Activated CD4-positive, alpha-beta T cell treated with anti-CD3 and anti-CD28 coated beads for 36 hours (primary cell): ENCODE results near the gene ALMS1. TPM values are rescaled to one million over a fixed set of nuclear protein-coding genes. Genes with fewer than 3 reads are reported as not detected.
"Not testable (repeated sequence)": the region's sequence is repeated elsewhere in the genome, so short reads cannot be mapped to it uniquely, and the experiment has no call there.

Experiments used
- ATAC-seq: fragments of 200-7000 bp; cut with Tn5 transposase; one replicate; pipeline ENCODE4 v1.10.0; 2021; ENCODE audit warnings: mild to moderate bottlenecking, moderate library complexity
- CTCF ChIA-PET: fragments of 350-600 bp; sonication (Branson Sonifier 250); formaldehyde crosslinking; loops from one replicate; lab custom pipeline; 2021; ENCODE audit warnings: antibody characterized with exemption; lab: Charles Lee
- POLR2A ChIA-PET: fragments of 350-600 bp; sonication (Branson Sonifier 250); formaldehyde crosslinking; loops from one replicate; lab custom pipeline; 2021; ENCODE audit warnings: antibody characterized with exemption, inconsistent platforms; lab: Charles Lee
- DNase-seq: peaks from one replicate; pipeline ENCODE4 v3.0.0-alpha.2; 2020
- H3K27ac Mint-ChIP-seq: one replicate; pipeline ENCODE4 v1.8.0; 2021; ENCODE audit warnings: mixed read lengths
- H3K27me3 Mint-ChIP-seq: one replicate; pipeline ENCODE4 v1.8.0; 2021; ENCODE audit warnings: mixed read lengths
- H3K36me3 Mint-ChIP-seq: one replicate; pipeline ENCODE4 v1.8.0; 2021; ENCODE audit warnings: low read depth, mixed read lengths
- H3K4me1 Mint-ChIP-seq: one replicate; pipeline ENCODE4 v1.8.0; 2021; ENCODE audit warnings: mixed read lengths
- H3K4me3 Mint-ChIP-seq: one replicate; pipeline ENCODE4 v1.8.0; 2021; ENCODE audit warnings: mild to moderate bottlenecking, moderate library complexity, mixed read lengths
- H3K9me3 Mint-ChIP-seq: one replicate; pipeline ENCODE4 v1.8.0; 2021; ENCODE audit warnings: low read depth, mixed read lengths
- intact Hi-C, 2 experiments: fragments of 100-400 bp; cut with DNase I in 1 of 2; cut with micrococcal nuclease in 1 of 2; formaldehyde crosslinking; loops; one replicate each; pipeline versions ENCODE4 v1.14.2 to v1.15.1; 2022 to 2024; cut with DNase I, micrococcal nuclease
- total RNA-seq, 2 experiments: library from RNA; stranded (reverse); gene quantifications; one replicate each; pipeline ENCODE4 v1.2.3, GENCODE V29; 2021

The ALMS1 gene
- total RNA-seq, 2 experiments from 2014 or later, result 19.2 to 24.0 TPM

DNA sequence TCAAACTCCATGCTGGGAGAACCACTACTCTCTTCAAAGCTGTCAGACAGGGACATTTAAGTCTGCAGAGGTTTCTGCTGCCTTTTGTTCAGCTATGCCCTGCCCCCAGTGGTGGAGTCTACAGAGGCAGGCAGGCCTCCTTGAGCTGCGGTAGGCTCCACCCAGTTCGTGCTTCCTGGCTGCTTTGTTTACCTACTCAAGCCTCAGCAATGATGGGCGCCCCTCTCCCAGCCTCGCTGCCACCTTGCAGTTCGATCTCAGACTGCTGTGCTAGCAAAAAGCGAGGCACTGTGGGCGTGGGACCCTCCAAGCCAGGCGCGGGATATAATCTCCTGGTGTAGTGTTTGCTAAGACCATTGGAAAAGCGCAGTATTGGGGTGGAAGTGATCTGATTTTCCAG lies 262.1 kb downstream of the ALMS1 start:
- H3K4me1 Mint-ChIP-seq, POLR2A ChIA-PET, H3K4me3 Mint-ChIP-seq, H3K9me3 Mint-ChIP-seq, H3K36me3 Mint-ChIP-seq, intact Hi-C loops, H3K27ac Mint-ChIP-seq, ATAC-seq, DNase-seq: not testable (repeated sequence)
- CTCF ChIA-PET, result interaction anchor here (1.5 kb wide), 1 partner anchor 22 kb away, joined by 3 read pairs; no protein-coding TSS in a partner anchor
- peaks cover 11% of the 10 kb centered on the region for H3K27me3 Mint-ChIP-seq

DNA sequence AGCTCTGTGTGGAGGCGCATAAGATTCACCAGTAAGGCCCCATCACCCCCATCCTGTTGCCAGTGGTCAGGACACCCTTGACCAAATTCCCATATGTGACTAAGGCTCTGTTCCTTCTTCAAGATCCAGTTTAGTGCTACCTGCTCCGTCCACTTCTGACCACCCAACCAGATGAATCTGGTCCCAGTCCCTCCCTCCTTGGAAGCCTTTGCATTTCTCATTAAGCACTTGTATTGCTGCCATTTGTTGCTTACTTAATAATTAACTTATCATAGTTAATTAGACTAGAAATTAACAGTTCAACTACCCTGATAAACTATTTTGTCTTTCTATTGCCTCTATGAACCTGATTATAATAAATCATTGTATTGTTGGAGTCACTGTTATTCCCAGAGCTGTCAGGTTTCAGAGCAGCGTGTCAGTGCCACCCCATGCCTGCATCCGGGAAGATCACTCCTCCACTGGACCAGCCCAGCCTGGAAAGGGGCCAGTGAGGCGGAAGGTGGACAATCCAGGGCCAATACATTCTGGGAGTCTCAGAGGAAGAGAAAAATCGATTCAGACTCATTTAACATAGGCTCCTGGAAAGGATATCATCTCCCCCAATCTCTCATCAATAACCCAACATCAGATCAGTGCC lies 266.1 kb downstream of the ALMS1 start:
- Mint-ChIP-seq H3K9me3 (no peaks in the 10 kb centered on the region), H3K27me3 (peaks cover 2% of the 10 kb centered on the region), H3K4me1 (no peaks in the 10 kb centered on the region), H3K36me3 (no peaks in the 10 kb centered on the region), H3K27ac (no peak overlapping the region), H3K4me3 (no peak overlapping the region)
- CTCF ChIA-PET, result interaction anchor here (0.6 kb wide), 1 partner anchor 399 kb away, joined by 3 read pairs; no protein-coding TSS in a partner anchor
- ATAC-seq (no peak), DNase-seq (no peak)
- POLR2A ChIA-PET, result no interaction called here
- intact Hi-C loops, result no loop called here

DNA sequence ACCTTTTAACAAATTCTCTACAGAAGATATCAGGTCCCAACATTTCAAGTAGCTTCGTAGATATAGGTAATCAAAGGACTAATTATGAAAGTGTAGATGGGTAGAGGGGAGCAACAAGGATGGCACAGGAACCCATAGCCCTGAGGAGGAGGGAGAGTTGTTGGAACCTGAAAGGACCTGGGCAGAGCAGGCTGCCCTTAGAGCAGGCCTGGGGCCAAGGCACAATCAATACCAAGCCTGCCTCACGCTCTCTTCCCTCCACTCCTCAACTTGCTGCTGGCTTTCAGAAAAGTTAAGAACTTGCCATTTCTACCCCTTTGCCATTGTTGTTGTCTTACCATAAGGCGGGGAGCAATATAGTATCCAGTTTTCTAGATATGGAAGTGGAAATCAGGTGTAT lies 266.7 kb downstream of the ALMS1 start:
- ATAC-seq (no peak), DNase-seq (no peak)
- intact Hi-C loops, result no loop called here
- Mint-ChIP-seq H3K9me3 (no peaks in the 10 kb centered on the region), H3K4me3 (no peak overlapping the region), H3K4me1 (no peaks in the 10 kb centered on the region), H3K36me3 (no peaks in the 10 kb centered on the region), H3K27me3 (no peaks in the 10 kb centered on the region), H3K27ac (no peak overlapping the region)
- POLR2A ChIA-PET, result no interaction called here
- CTCF ChIA-PET, result no interaction called here

DNA sequence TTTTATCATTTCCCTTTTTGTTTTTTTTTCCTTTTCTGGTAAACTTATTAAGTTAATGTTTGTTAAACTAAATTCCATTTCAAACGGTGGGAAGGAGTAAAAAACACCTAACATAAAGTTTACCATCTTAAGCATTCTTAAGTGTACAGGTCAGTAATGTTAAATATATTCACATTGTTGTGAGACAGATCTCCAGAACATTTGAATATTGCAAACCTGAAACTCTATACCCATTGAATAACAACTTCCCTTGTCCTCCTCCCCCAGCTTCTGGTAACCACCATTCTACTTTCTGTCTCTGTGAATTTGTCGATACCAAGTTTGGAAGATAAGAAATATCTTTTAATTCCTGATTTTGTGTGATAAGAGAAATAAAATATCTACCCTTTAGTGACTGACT lies 268.5 kb downstream of the ALMS1 start:
- Mint-ChIP-seq H3K9me3 (no peaks in the 10 kb centered on the region), H3K27ac (no peak overlapping the region), H3K27me3 (peaks cover 2% of the 10 kb centered on the region), H3K36me3 (no peaks in the 10 kb centered on the region), H3K4me1 (no peaks in the 10 kb centered on the region), H3K4me3 (no peak overlapping the region)
- intact Hi-C loops, result no loop called here
- CTCF ChIA-PET, result no interaction called here
- ATAC-seq (no peak), DNase-seq (no peak)
- POLR2A ChIA-PET, result no interaction called here

Other genes with a start within 250 kb of the ALMS1 start
- gene NOTO, start 183.3 kb upstream of the ALMS1 start, total RNA-seq, result not detected
- gene SMYD5, start 171.6 kb upstream of the ALMS1 start, total RNA-seq, result 10 to 100 TPM; 47.0 to 50.5 TPM
- gene PRADC1, start 152.6 kb upstream of the ALMS1 start, total RNA-seq, result 10 to 100 TPM; 11.8 to 12.1 TPM
- 100 to 1,000 TPM; 637 to 774 TPM for gene CCT7, start 151.5 kb upstream of the ALMS1 start, total RNA-seq
- 10 to 100 TPM; 27.7 to 29.5 TPM for gene FBXO41, start 101.4 kb upstream of the ALMS1 start, total RNA-seq
- gene EGR4, start 92.3 kb upstream of the ALMS1 start, total RNA-seq, result under 1 TPM; 0.18 to 0.41 TPM